HCT116 (cell line): ENCODE measurements around the gene OGA. TPM values are rescaled to one million over a fixed set of nuclear protein-coding genes. Genes with fewer than 3 reads are reported as not detected.

Experiments used
- ATAC-seq: fragments of 200-7000 bp; cut with Tn5 transposase; 2 replicates; pipeline ENCODE4 v1.9.1; 2020; ENCODE audit warnings: mild to moderate bottlenecking, moderate library complexity
- BruUV-seq: library from RNA; stranded (reverse); fragments of 400-500 nt; replicated peaks from 2 replicates; lab custom pipeline; 2021; lab: Mats Ljungman, UMichigan
- CTCF ChIA-PET: fragments of 300-600 bp; sonication (Branson Sonifier 250); formaldehyde crosslinking; loops from one replicate; lab custom pipeline; 2021; ENCODE audit warnings: antibody characterized with exemption; lab: Charles Lee
- POLR2A ChIA-PET: fragments of 300-600, 350-600 bp; sonication (Branson Sonifier 250); formaldehyde crosslinking; loops from one replicate; lab custom pipeline; 2021; ENCODE audit warnings: antibody characterized with exemption; lab: Charles Lee
- RAD21 ChIA-PET, 2 experiments: fragments of 300-600 bp; sonication (Branson Sonifier 250); formaldehyde crosslinking; loops; one replicate each; lab custom pipeline; 2023; ENCODE audit warnings: low total read pairs in 2 of 2; ENCODE audit not compliant: uncharacterized antibody in 2 of 2, unreplicated experiment in 2 of 2, low non-redundant PET in 1 of 2; lab: Charles Lee
- DNase-seq: peaks from one replicate; pipeline ENCODE4 v3.0.0-alpha.2; 2010; ENCODE audit warnings: low read depth, low spot score
- H2AFZ ChIP-seq: fragments of 200-600 bp; shearing (Covaris generic), sonication (generic); 2 replicates; pipeline ENCODE4 v1.6.1; 2017; ENCODE audit warnings: low read depth, mixed run types, mixed read lengths, antibody characterized with exemption, low read length; ENCODE audit not compliant: poor library complexity, severe bottlenecking
- H3K27ac ChIP-seq: 2 replicates; pipeline ENCODE4 v1.5.1; 2012; ENCODE audit warnings: low read depth, low read length
- H3K27me3 ChIP-seq: fragments of 200-600 bp; sonication (generic); 2 replicates; pipeline ENCODE4 v1.6.1; 2016; ENCODE audit warnings: mixed run types, low read length, mixed read lengths; ENCODE audit not compliant: insufficient read depth
- H3K36me3 ChIP-seq, 2 experiments: fragments of 200-500 bp in 1 of 2; fragments of 200-600 bp in 1 of 2; sonication (Bioruptor generic) in 1 of 2; sonication (generic) in 1 of 2; 2 replicates each; pipeline versions ENCODE4 v1.5.1 to v1.6.1; 2014 to 2016; ENCODE audit warnings: low read length in 2 of 2, inconsistent platforms in 1 of 2, mixed read lengths in 1 of 2, mixed run types in 1 of 2; ENCODE audit not compliant: insufficient read depth in 2 of 2, control insufficient read depth in 1 of 2
- H3K4me1 ChIP-seq, 2 experiments: fragments of 200-600 bp in 1 of 2; sonication (generic) in 1 of 2; 2 replicates each; pipeline versions ENCODE4 v1.5.1 to v1.6.1; 2012 to 2017; ENCODE audit warnings: low read length in 2 of 2, inconsistent platforms in 1 of 2, mild to moderate bottlenecking in 1 of 2, mixed read lengths in 1 of 2, mixed run types in 1 of 2, moderate library complexity in 1 of 2; ENCODE audit not compliant: insufficient read depth in 2 of 2, control insufficient read depth in 1 of 2
- H3K4me2 ChIP-seq: fragments of 200-600 bp; sonication (generic); 2 replicates; pipeline ENCODE4 v1.6.1; 2017; ENCODE audit warnings: mixed run types, low read length, mixed read lengths
- H3K4me3 ChIP-seq, 2 experiments: fragments of 200-600 bp in 1 of 2; sonication (generic) in 1 of 2; replicated peaks in 1 of 2; 2 replicates each; pipeline ENCODE4 v1.5.1; 2011 to 2016; ENCODE audit warnings: low read length in 2 of 2, control low read depth in 1 of 2, low read depth in 1 of 2, mild to moderate bottlenecking in 1 of 2, mixed read lengths in 1 of 2, mixed run types in 1 of 2
- H3K79me2 ChIP-seq: fragments of 200-600 bp; sonication (generic); 2 replicates; pipeline ENCODE4 v1.6.1; 2017; ENCODE audit warnings: mild to moderate bottlenecking, mixed run types, low read length, moderate library complexity, mixed read lengths; ENCODE audit not compliant: insufficient read depth
- H3K9ac ChIP-seq: fragments of 200-600 bp; sonication (generic); 2 replicates; pipeline ENCODE4 v1.6.1; 2016; ENCODE audit warnings: low read length, mixed read lengths
- H3K9me2 ChIP-seq: fragments of 200-600 bp; sonication (generic), shearing (Covaris generic); 2 replicates; pipeline ENCODE4 v1.6.1; 2017; ENCODE audit warnings: mixed run types, mild to moderate bottlenecking, moderate library complexity; ENCODE audit not compliant: insufficient read depth
- H3K9me3 ChIP-seq, 2 experiments: fragments of 200-500 bp in 1 of 2; fragments of 200-600 bp in 1 of 2; sonication (Bioruptor generic) in 1 of 2; sonication (generic) in 1 of 2; 2 replicates each; pipeline ENCODE4 v1.6.1; 2014 to 2017; ENCODE audit warnings: low read length in 2 of 2, mixed read lengths in 2 of 2, inconsistent platforms in 1 of 2, low read depth in 1 of 2, mild to moderate bottlenecking in 1 of 2, mixed run types in 1 of 2, moderate library complexity in 1 of 2; ENCODE audit not compliant: control insufficient read depth in 1 of 2, insufficient read depth in 1 of 2
- H4K20me1 ChIP-seq: fragments of 200-600 bp; sonication (generic), shearing (Covaris generic); 2 replicates; pipeline ENCODE4 v1.6.1; 2017; ENCODE audit warnings: mixed run types, mild to moderate bottlenecking, moderate library complexity; ENCODE audit not compliant: insufficient read depth
- ATF3 ChIP-seq: IDR thresholded peaks from 2 replicates; pipeline ENCODE4 v1.6.1; 2012
- CBX3 ChIP-seq: IDR thresholded peaks from 2 replicates; pipeline ENCODE4 v1.6.1; 2012; ENCODE audit warnings: low read depth
- EGR1 ChIP-seq: IDR thresholded peaks from 2 replicates; pipeline ENCODE4 v1.6.1; 2012; ENCODE audit warnings: low read depth
- ELF1 ChIP-seq: IDR thresholded peaks from 2 replicates; pipeline ENCODE4 v1.6.1; 2012; ENCODE audit warnings: low read depth, borderline replicate concordance
- EZH2 ChIP-seq: fragments of 200-600 bp; sonication (generic); IDR thresholded peaks from 2 replicates; pipeline ENCODE4 v1.6.1; 2017; ENCODE audit warnings: antibody characterized with exemption, mixed run types
- EZH2phosphoT487 ChIP-seq: fragments of 200-600 bp; IDR thresholded peaks from 2 replicates; pipeline ENCODE4 v1.6.1; 2018; ENCODE audit warnings: antibody characterized with exemption, borderline replicate concordance
- FOSL1 ChIP-seq: IDR thresholded peaks from 2 replicates; pipeline ENCODE4 v1.6.1; 2012; ENCODE audit warnings: low read depth
- JUND ChIP-seq: IDR thresholded peaks from 2 replicates; pipeline ENCODE4 v1.6.1; 2012
- MAX ChIP-seq: IDR thresholded peaks from 2 replicates; pipeline ENCODE4 v1.6.1; 2012
- POLR2A ChIP-seq: IDR thresholded peaks from 2 replicates; pipeline ENCODE4 v1.7.0; 2011; ENCODE audit warnings: borderline replicate concordance; ENCODE audit not compliant: insufficient read depth, insufficient read length; ENCODE audit errors: extremely low read depth
- POLR2AphosphoS5 ChIP-seq: IDR thresholded peaks from 2 replicates; pipeline ENCODE4 v1.6.1; 2011; ENCODE audit warnings: mild to moderate bottlenecking, low read depth, low read length, moderate library complexity
- RAD21 ChIP-seq: IDR thresholded peaks from 2 replicates; pipeline ENCODE4 v1.6.1; 2012; ENCODE audit warnings: low read depth, mild to moderate bottlenecking
- REST ChIP-seq: IDR thresholded peaks from 2 replicates; pipeline ENCODE4 v1.6.1; 2012; ENCODE audit warnings: low read depth
- SP1 ChIP-seq: IDR thresholded peaks from 2 replicates; pipeline ENCODE4 v1.6.1; 2012; ENCODE audit warnings: low read depth
- SRF ChIP-seq: IDR thresholded peaks from 2 replicates; pipeline ENCODE4 v1.6.1; 2012; ENCODE audit warnings: low read depth
- YY1 ChIP-seq: IDR thresholded peaks from 2 replicates; pipeline ENCODE4 v1.6.1; 2011; ENCODE audit warnings: low read length, low read depth, moderate library complexity, mild to moderate bottlenecking; ENCODE audit not compliant: insufficient replicate concordance; ENCODE audit errors: extremely low read depth
- ZFX ChIP-seq: fragments of 450-650 bp; IDR thresholded peaks from 2 replicates; pipeline ENCODE4 v1.6.1; 2017
- intact Hi-C: fragments of 100-400 bp; cut with micrococcal nuclease; formaldehyde crosslinking; loops from 2 replicates; pipeline ENCODE4 v1.10.0; 2022
- total RNA-seq: library from RNA; stranded (reverse); gene quantifications from one replicate; pipeline ENCODE4 v1.2.1, GENCODE V29; 2021; ENCODE audit not compliant: unreplicated experiment
- TF ChIP-seq, protein P1 (sequence below), 3 experiments: fragments of 200-600 bp in 1 of 3; sonication (generic) in 1 of 3; IDR thresholded peaks in 2 of 3; conservative IDR thresholded peaks in 1 of 3; 2 replicates each; pipeline ENCODE4 v1.5.1; 2012 to 2017; ENCODE audit warnings: low read depth in 2 of 3, low read length in 2 of 3, antibody characterized with exemption in 1 of 3, borderline replicate concordance in 1 of 3, control low read depth in 1 of 3, mild to moderate bottlenecking in 1 of 3, mixed read lengths in 1 of 3, mixed run types in 1 of 3, moderate library complexity in 1 of 3; ENCODE audit not compliant: insufficient read depth in 1 of 3
- TF ChIP-seq, protein P2 (sequence below): IDR thresholded peaks from 2 replicates; pipeline ENCODE4 v1.6.1; 2011; ENCODE audit warnings: mild to moderate bottlenecking, low read length, moderate library complexity; ENCODE audit not compliant: insufficient replicate concordance; ENCODE audit errors: extremely low read depth

Gene OGA
- total RNA-seq, 1 experiment from 2014 or later = 127 TPM

DNA sequence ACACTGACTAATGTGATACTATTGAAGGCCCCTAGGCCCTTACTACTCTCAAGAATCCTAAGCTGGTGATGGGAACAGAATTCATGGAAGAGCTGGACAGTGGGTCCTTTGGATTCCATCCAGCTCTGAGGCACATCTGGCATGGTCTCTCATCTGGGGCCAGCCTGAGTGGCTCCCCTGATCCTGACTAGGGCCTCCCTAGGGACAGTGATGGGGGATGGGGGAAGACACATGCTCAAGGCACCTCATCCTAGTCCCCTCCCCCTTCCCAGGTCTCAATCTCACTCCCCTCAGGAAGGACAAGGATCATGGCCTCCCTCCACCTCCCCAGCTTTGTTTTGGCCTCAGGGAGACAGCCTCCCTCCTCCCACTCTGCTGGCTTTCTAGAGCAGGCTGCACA lies 23.6 kb upstream of the OGA start:
- Histone ChIP-seq H3K4me3 (no peak overlapping the region), H3K9me2 (no peaks in the 10 kb centered on the region), H3K36me3 (no peaks in the 10 kb centered on the region), H3K9ac (no peak overlapping the region), H3K9me3 (no peaks in the 10 kb centered on the region), H2AFZ (no peak overlapping the region), H3K4me2 (no peak overlapping the region), H3K27ac (no peak overlapping the region), H4K20me1 (no peaks in the 10 kb centered on the region), H3K79me2 (no peaks in the 10 kb centered on the region), H3K27me3 (no peaks in the 10 kb centered on the region), H3K4me1 (peaks cover 10 to 26% of the 10 kb centered on the region in 2 experiments)
- TF ChIP-seq ATF3 (no peak), JUND (no peak), EZH2 (no peak), REST (no peak), EZH2phosphoT487 (no peak), EGR1 (no peak), ZFX (no peak), FOSL1 (no peak), CBX3 (no peak), MAX (no peak), POLR2AphosphoS5 (no peak), POLR2A (no peak), ELF1 (no peak), YY1 (no peak), SRF (no peak), SP1 (no peak), RAD21 (no peak)
- TF ChIP-seq, protein P1, sequence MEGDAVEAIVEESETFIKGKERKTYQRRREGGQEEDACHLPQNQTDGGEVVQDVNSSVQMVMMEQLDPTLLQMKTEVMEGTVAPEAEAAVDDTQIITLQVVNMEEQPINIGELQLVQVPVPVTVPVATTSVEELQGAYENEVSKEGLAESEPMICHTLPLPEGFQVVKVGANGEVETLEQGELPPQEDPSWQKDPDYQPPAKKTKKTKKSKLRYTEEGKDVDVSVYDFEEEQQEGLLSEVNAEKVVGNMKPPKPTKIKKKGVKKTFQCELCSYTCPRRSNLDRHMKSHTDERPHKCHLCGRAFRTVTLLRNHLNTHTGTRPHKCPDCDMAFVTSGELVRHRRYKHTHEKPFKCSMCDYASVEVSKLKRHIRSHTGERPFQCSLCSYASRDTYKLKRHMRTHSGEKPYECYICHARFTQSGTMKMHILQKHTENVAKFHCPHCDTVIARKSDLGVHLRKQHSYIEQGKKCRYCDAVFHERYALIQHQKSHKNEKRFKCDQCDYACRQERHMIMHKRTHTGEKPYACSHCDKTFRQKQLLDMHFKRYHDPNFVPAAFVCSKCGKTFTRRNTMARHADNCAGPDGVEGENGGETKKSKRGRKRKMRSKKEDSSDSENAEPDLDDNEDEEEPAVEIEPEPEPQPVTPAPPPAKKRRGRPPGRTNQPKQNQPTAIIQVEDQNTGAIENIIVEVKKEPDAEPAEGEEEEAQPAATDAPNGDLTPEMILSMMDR (IDR thresholded peaks at IDR 0.05 in 2 of 3, conservative IDR thresholded peaks at IDR 0.05 in 1 of 3; ENCODE audit: borderline replicate concordance in 1 of 3, insufficient read depth in 1 of 3, low read depth in 2 of 3, low read length in 2 of 3) = no peak
- TF ChIP-seq, protein P2, sequence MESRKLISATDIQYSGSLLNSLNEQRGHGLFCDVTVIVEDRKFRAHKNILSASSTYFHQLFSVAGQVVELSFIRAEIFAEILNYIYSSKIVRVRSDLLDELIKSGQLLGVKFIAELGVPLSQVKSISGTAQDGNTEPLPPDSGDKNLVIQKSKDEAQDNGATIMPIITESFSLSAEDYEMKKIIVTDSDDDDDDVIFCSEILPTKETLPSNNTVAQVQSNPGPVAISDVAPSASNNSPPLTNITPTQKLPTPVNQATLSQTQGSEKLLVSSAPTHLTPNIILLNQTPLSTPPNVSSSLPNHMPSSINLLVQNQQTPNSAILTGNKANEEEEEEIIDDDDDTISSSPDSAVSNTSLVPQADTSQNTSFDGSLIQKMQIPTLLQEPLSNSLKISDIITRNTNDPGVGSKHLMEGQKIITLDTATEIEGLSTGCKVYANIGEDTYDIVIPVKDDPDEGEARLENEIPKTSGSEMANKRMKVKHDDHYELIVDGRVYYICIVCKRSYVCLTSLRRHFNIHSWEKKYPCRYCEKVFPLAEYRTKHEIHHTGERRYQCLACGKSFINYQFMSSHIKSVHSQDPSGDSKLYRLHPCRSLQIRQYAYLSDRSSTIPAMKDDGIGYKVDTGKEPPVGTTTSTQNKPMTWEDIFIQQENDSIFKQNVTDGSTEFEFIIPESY = no peak
- ChIA-PET POLR2A (interaction anchor here (3.0 kb wide), 1 partner anchor 168 kb away, joined by 21 read pairs; no protein-coding TSS in a partner anchor), RAD21 (interaction anchor here (3.2 to 3.6 kb wide), 2 partner anchors 168 kb away, joined by 37 to 50 read pairs; no protein-coding TSS in a partner anchor), CTCF (interaction anchor here (1.2 to 5.9 kb wide), 20 partner anchors 9 to 260 kb away, joined by 3 to 267 read pairs (median 12); partner anchors contain the start of gene ARMH3)
- no peak for DNase-seq
- intact Hi-C loops = loop anchor here (5.0 kb wide), 1 partner anchor 630 kb away; no protein-coding TSS in a partner anchor
- no peak for ATAC-seq
- BruUV-seq = no TSS peak
